ENCODE data around the gene CCNJL. TPM values are rescaled to one million over a fixed set of nuclear protein-coding genes. Genes with fewer than 3 reads are reported as not detected.

The CCNJL gene
- total RNA-seq, 2 experiments from 2014 or later = 0.23 TPM; not detected in 1

DNA sequence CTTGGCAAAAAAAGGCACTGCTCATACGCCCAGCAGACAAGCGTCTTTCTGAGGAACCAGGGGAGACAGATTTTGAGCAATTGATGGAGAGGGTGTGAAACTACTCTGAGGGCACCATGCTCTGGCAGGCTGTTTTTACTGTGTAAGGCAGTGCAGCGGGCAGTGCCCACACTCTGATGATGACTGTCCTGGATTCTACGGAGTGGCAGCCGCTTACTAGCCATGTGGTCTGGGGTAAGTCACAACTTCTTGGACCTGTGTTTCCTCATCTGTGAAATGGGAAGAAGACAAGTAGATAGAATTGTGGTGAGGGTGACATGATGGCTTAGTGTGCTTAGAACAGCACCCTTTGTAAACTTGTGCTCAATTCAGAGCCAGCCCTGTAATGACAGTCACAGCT lies 44.2 kb downstream of the CCNJL start:
- DNase-seq = no peak
- CTCF ChIA-PET = no interaction called here
- H3K27me3 Mint-ChIP-seq (ENCODE audit: low read depth) = no peaks in the 10 kb centered on the region
- POLR2A ChIA-PET = no interaction called here
- H3K4me3 Mint-ChIP-seq = no peak overlapping the region
- no peak overlapping the region for H3K27ac Mint-ChIP-seq
- no peaks in the 10 kb centered on the region for H3K9me3 Mint-ChIP-seq (ENCODE audit: insufficient read depth)
- peaks cover 7% of the 10 kb centered on the region for H3K4me1 Mint-ChIP-seq (ENCODE audit: low read depth)
- no peaks in the 10 kb centered on the region for H3K36me3 Mint-ChIP-seq (ENCODE audit: low read depth)
- ATAC-seq = no peak

DNA sequence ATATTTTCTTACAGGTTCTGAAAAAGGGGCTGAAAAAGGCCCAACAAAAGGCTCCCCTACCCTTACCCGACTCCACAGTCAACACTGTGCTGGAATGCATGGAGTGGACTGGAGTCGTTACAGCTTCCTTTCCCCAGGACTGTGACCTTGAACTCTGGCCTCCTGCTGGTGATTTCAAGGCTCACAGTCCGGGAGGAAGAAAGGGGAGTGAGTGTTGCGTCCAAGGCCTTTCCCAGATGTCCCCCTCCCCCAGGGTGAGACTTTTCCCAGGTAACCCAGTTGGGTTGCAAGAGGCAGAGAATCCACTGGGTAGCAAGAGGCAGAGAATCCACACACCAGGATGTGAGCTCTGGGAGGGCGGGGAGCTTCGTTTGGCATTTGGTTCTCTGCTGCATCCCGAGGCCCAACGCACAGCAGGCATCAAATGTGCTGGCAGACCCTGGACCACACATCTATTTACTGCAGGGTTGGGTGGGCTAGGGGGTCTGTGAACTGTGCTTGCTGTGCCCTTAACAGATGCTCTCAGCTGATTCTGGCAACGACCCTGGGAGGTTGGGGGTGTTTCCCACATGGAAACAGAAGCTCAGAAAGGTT lies 45.5 kb downstream of the CCNJL start:
- Mint-ChIP-seq H3K4me3 (no peak overlapping the region), H3K9me3 (ENCODE audit: insufficient read depth) (no peaks in the 10 kb centered on the region), H3K36me3 (ENCODE audit: low read depth) (no peaks in the 10 kb centered on the region), H3K4me1 (ENCODE audit: low read depth) (peaks cover 7% of the 10 kb centered on the region), H3K27me3 (ENCODE audit: low read depth) (peaks cover 2% of the 10 kb centered on the region), H3K27ac (no peak overlapping the region)
- POLR2A ChIA-PET = no interaction called here
- ATAC-seq = no peak
- CTCF ChIA-PET = interaction anchor here (0.7 kb wide), 1 partner anchor 63 kb away, joined by 3 read pairs; no protein-coding TSS in a partner anchor
- DNase-seq = no peak

- POLR2A ChIA-PET = no interaction called here
- H3K36me3 Mint-ChIP-seq (ENCODE audit: low read depth) = no peaks in the 10 kb centered on the region
- no peak for DNase-seq
- H3K4me3 Mint-ChIP-seq = no peak overlapping the region
- peaks cover 1% of the 10 kb centered on the region for H3K4me1 Mint-ChIP-seq (ENCODE audit: low read depth)
- CTCF ChIA-PET = interaction anchor here (0.7 kb wide), 1 partner anchor 64 kb away, joined by 3 read pairs; no protein-coding TSS in a partner anchor
- H3K27ac Mint-ChIP-seq = no peak overlapping the region
- ATAC-seq = no peak
- no peaks in the 10 kb centered on the region for H3K9me3 Mint-ChIP-seq (ENCODE audit: insufficient read depth)
- peaks cover 4% of the 10 kb centered on the region for H3K27me3 Mint-ChIP-seq (ENCODE audit: low read depth)
Observed at GRCh38 chr5:160266044-160266443, 46.3 kb downstream of the CCNJL start.

- Mint-ChIP-seq H3K4me1 (ENCODE audit: low read depth) (no peaks in the 10 kb centered on the region), H3K4me3 (no peak overlapping the region), H3K27me3 (ENCODE audit: low read depth) (peaks cover 6% of the 10 kb centered on the region), H3K36me3 (ENCODE audit: low read depth) (no peaks in the 10 kb centered on the region), H3K27ac (no peak overlapping the region), H3K9me3 (ENCODE audit: insufficient read depth) (no peaks in the 10 kb centered on the region)
- POLR2A ChIA-PET = interaction anchor here (0.6 kb wide), 1 partner anchor 71 kb away, joined by 3 read pairs; no protein-coding TSS in a partner anchor
- ATAC-seq = no peak
- no peak for DNase-seq
- CTCF ChIA-PET = no interaction called here
Observed at GRCh38 chr5:160263326-160263855, 49.0 kb downstream of the CCNJL start.

GRCh38 chr5:160262151-160263074 lies 50.0 kb downstream of the CCNJL start:
- H3K4me3 Mint-ChIP-seq = no peak overlapping the region
- no peaks in the 10 kb centered on the region for H3K9me3 Mint-ChIP-seq (ENCODE audit: insufficient read depth)
- ChIA-PET POLR2A (interaction anchor here (0.6 kb wide), 2 partner anchors 20 to 70 kb away, joined by 3 read pairs; no protein-coding TSS in a partner anchor), CTCF (interaction anchor here (1.3 kb wide), 1 partner anchor 9 kb away, joined by 4 read pairs; no protein-coding TSS in a partner anchor)
- H3K4me1 Mint-ChIP-seq (ENCODE audit: low read depth) = no peaks in the 10 kb centered on the region
- DNase-seq (no peak), ATAC-seq (no peak)
- peaks cover 6% of the 10 kb centered on the region for H3K27me3 Mint-ChIP-seq (ENCODE audit: low read depth)
- H3K27ac Mint-ChIP-seq = no peak overlapping the region
- H3K36me3 Mint-ChIP-seq (ENCODE audit: low read depth) = no peaks in the 10 kb centered on the region

- no peak overlapping the region for H3K4me3 Mint-ChIP-seq
- H3K27me3 Mint-ChIP-seq (ENCODE audit: low read depth) = peaks cover 6% of the 10 kb centered on the region
- ATAC-seq = no peak
- no peak overlapping the region for H3K27ac Mint-ChIP-seq
- no peaks in the 10 kb centered on the region for H3K36me3 Mint-ChIP-seq (ENCODE audit: low read depth)
- no peak for DNase-seq
- POLR2A ChIA-PET = no interaction called here
- H3K9me3 Mint-ChIP-seq (ENCODE audit: insufficient read depth) = no peaks in the 10 kb centered on the region
- H3K4me1 Mint-ChIP-seq (ENCODE audit: low read depth) = no peaks in the 10 kb centered on the region
- CTCF ChIA-PET = interaction anchor here (1.3 kb wide), 1 partner anchor 11 kb away, joined by 4 read pairs; no protein-coding TSS in a partner anchor
Observed at GRCh38 chr5:160260881-160261815, 51.2 kb downstream of the CCNJL start.

- no peaks in the 10 kb centered on the region for H3K4me1 Mint-ChIP-seq (ENCODE audit: low read depth)
- H3K9me3 Mint-ChIP-seq (ENCODE audit: insufficient read depth) = no peaks in the 10 kb centered on the region
- POLR2A ChIA-PET = no interaction called here
- DNase-seq (no peak), ATAC-seq (no peak)
- no peak overlapping the region for H3K27ac Mint-ChIP-seq
- CTCF ChIA-PET = interaction anchor here (0.6 kb wide), 1 partner anchor 38 kb away, joined by 3 read pairs; no protein-coding TSS in a partner anchor
- peaks cover 6% of the 10 kb centered on the region for H3K27me3 Mint-ChIP-seq (ENCODE audit: low read depth)
- no peaks in the 10 kb centered on the region for H3K36me3 Mint-ChIP-seq (ENCODE audit: low read depth)
- H3K4me3 Mint-ChIP-seq = no peak overlapping the region
Observed at GRCh38 chr5:160260006-160260775, 52.2 kb downstream of the CCNJL start.

- no peak for ATAC-seq
- DNase-seq = no peak
- Mint-ChIP-seq H3K27ac (no peak overlapping the region), H3K4me1 (ENCODE audit: low read depth) (no peaks in the 10 kb centered on the region), H3K4me3 (no peak overlapping the region), H3K36me3 (ENCODE audit: low read depth) (no peaks in the 10 kb centered on the region), H3K27me3 (ENCODE audit: low read depth) (peaks cover 6% of the 10 kb centered on the region), H3K9me3 (ENCODE audit: insufficient read depth) (no peaks in the 10 kb centered on the region)
- POLR2A ChIA-PET = no interaction called here
- CTCF ChIA-PET = no interaction called here
Observed at GRCh38 chr5:160259341-160259740, 53.0 kb downstream of the CCNJL start.

GRCh38 chr5:160254706-160255105 lies 57.7 kb downstream of the CCNJL start:
- Mint-ChIP-seq H3K4me3 (no peak overlapping the region), H3K27me3 (ENCODE audit: low read depth) (no peaks in the 10 kb centered on the region)
- POLR2A ChIA-PET = no interaction called here

GRCh38 chr5:160253441-160253840 lies 58.9 kb downstream of the CCNJL start:
- Mint-ChIP-seq H3K36me3 (ENCODE audit: low read depth) (no peaks in the 10 kb centered on the region), H3K27ac (no peak overlapping the region), H3K9me3 (ENCODE audit: insufficient read depth) (no peaks in the 10 kb centered on the region), H3K4me1 (ENCODE audit: low read depth) (no peaks in the 10 kb centered on the region), H3K27me3 (ENCODE audit: low read depth) (no peaks in the 10 kb centered on the region), H3K4me3 (no peak overlapping the region)
- no peak for ATAC-seq
- ChIA-PET POLR2A (no interaction called here), CTCF (no interaction called here)
- DNase-seq = no peak

More at GRCh38 chr5:160254706-160255105, 57.7 kb downstream of the CCNJL start:
- no peaks in the 10 kb centered on the region for H3K36me3 Mint-ChIP-seq (ENCODE audit: low read depth)
- CTCF ChIA-PET = no interaction called here
- no peak for DNase-seq
- H3K9me3 Mint-ChIP-seq (ENCODE audit: insufficient read depth) = no peaks in the 10 kb centered on the region
- no peaks in the 10 kb centered on the region for H3K4me1 Mint-ChIP-seq (ENCODE audit: low read depth)
- ATAC-seq = no peak
- H3K27ac Mint-ChIP-seq = no peak overlapping the region

- Mint-ChIP-seq H3K27ac (no peak overlapping the region), H3K36me3 (ENCODE audit: low read depth) (no peaks in the 10 kb centered on the region), H3K4me3 (no peak overlapping the region), H3K4me1 (ENCODE audit: low read depth) (no peaks in the 10 kb centered on the region), H3K9me3 (ENCODE audit: insufficient read depth) (no peaks in the 10 kb centered on the region), H3K27me3 (ENCODE audit: low read depth) (no peaks in the 10 kb centered on the region)
- ChIA-PET CTCF (no interaction called here), POLR2A (interaction anchor here (0.6 kb wide), 1 partner anchor 813 kb away, joined by 4 read pairs; no protein-coding TSS in a partner anchor)
- DNase-seq (no peak), ATAC-seq (no peak)
Observed at GRCh38 chr5:160252916-160253315, 59.4 kb downstream of the CCNJL start.

Measured in activated CD8-positive, alpha-beta T cell treated with anti-CD3 and anti-CD28 coated beads, Interleukin-2, amount 10 ng/mL, durations not matched to agents 7 days and 5 days (primary cell).